C4-2B (cell line): ENCODE measurements around the gene USP36.

ENCODE experiments used
- H3K27ac ChIP-seq: fragments of 450-650 bp; 2 replicates; pipeline ENCODE4 v1.5.1; 2017
- CTCF ChIP-seq: fragments of 450-650 bp; conservative IDR thresholded peaks from 2 replicates; pipeline ENCODE4 v1.5.1; 2017; ENCODE audit warnings: mild to moderate bottlenecking
- ZFX ChIP-seq: fragments of 450-650 bp; IDR thresholded peaks from 2 replicates; pipeline ENCODE4 v1.6.1; 2017

The USP36 gene

GRCh38 chr17:78819806-78820792 lies 20.5 kb downstream of the USP36 start:
- H3K27ac ChIP-seq, result no peak overlapping the region
- TF ChIP-seq ZFX, result no peak
- no peak for TF ChIP-seq CTCF

GRCh38 chr17:78819402-78819801 lies 21.2 kb downstream of the USP36 start:
- no peak overlapping the region for H3K27ac ChIP-seq
- TF ChIP-seq ZFX (no peak), CTCF (no peak)

- TF ChIP-seq ZFX, result no peak
- no peak for TF ChIP-seq CTCF
- no peak overlapping the region for H3K27ac ChIP-seq
Observed at GRCh38 chr17:78818932-78819331, 21.7 kb downstream of the USP36 start.

- no peak for TF ChIP-seq ZFX
- no peak for TF ChIP-seq CTCF
- H3K27ac ChIP-seq, result no peak overlapping the region
Observed at GRCh38 chr17:78818152-78818846, 22.3 kb downstream of the USP36 start.

- no peak overlapping the region for H3K27ac ChIP-seq
- TF ChIP-seq CTCF, result no peak
- TF ChIP-seq ZFX, result no peak
Observed at GRCh38 chr17:78817123-78817522, 23.5 kb downstream of the USP36 start.

- no peak overlapping the region for H3K27ac ChIP-seq
- no peak for TF ChIP-seq ZFX
Observed at GRCh38 chr17:78815696-78816095, 24.9 kb downstream of the USP36 start.

GRCh38 chr17:78812855-78813254 lies 27.8 kb downstream of the USP36 start:
- no peak overlapping the region for H3K27ac ChIP-seq
- TF ChIP-seq CTCF (no peak), ZFX (no peak)
